Glutamatergic neuron (in vitro differentiated cells): ENCODE results near the gene GDE1. TPM values are rescaled to one million over a fixed set of nuclear protein-coding genes. Genes with fewer than 3 reads are reported as not detected.

ENCODE experiments used
- DNase-seq: peaks from one replicate; pipeline ENCODE4 v3.0.0; 2022
- H3K27ac Mint-ChIP-seq: one replicate; pipeline ENCODE4 v1.8.0; 2020; ENCODE audit warnings: mild to moderate bottlenecking, mixed read lengths, inconsistent platforms; ENCODE audit not compliant: unreplicated experiment
- H3K27me3 Mint-ChIP-seq: one replicate; pipeline ENCODE4 v1.8.0; 2020; ENCODE audit warnings: mild to moderate bottlenecking, moderate library complexity, mixed read lengths, inconsistent platforms; ENCODE audit not compliant: unreplicated experiment
- H3K36me3 Mint-ChIP-seq: one replicate; pipeline ENCODE4 v1.8.0; 2020; ENCODE audit warnings: mild to moderate bottlenecking, mixed read lengths, inconsistent platforms; ENCODE audit not compliant: unreplicated experiment
- H3K4me1 Mint-ChIP-seq: one replicate; pipeline ENCODE4 v1.8.0; 2020; ENCODE audit warnings: mild to moderate bottlenecking, low read depth, mixed read lengths, inconsistent platforms; ENCODE audit not compliant: unreplicated experiment
- H3K4me3 Mint-ChIP-seq: one replicate; pipeline ENCODE4 v1.8.0; 2020; ENCODE audit warnings: mild to moderate bottlenecking, mixed read lengths, inconsistent platforms; ENCODE audit not compliant: unreplicated experiment
- H3K9me3 Mint-ChIP-seq: one replicate; pipeline ENCODE4 v1.8.0; 2020; ENCODE audit warnings: mild to moderate bottlenecking, moderate library complexity, mixed read lengths, inconsistent platforms; ENCODE audit not compliant: unreplicated experiment
- CTCF ChIP-seq: fragments of 200-600 bp; sonication (generic); IDR thresholded peaks from one replicate; pipeline ENCODE4 v1.5.0; 2021; ENCODE audit not compliant: partially characterized antibody, unreplicated experiment
- total RNA-seq: library from RNA; stranded (reverse); fragmentation: NEBNext Ultra II Directional; extraction: Animal tissue kit (Norgen Biotek cat#: 25700); gene quantifications from one replicate; pipeline ENCODE4 v1.2.1, GENCODE V29; 2021; ENCODE audit not compliant: unreplicated experiment

The GDE1 gene
- total RNA-seq, 1 donor from 2014 or later: 32.9 TPM

GRCh38 chr16:19472482-19472881 lies 49.4 kb downstream of the GDE1 start:
- Mint-ChIP-seq H3K27me3 (no peaks in the 10 kb centered on the region), H3K9me3 (no peaks in the 10 kb centered on the region), H3K4me3 (no peak overlapping the region), H3K4me1 (no peaks in the 10 kb centered on the region), H3K27ac (no peak overlapping the region), H3K36me3 (no peaks in the 10 kb centered on the region)
- no peak for DNase-seq
- no peak for TF ChIP-seq CTCF

DNA sequence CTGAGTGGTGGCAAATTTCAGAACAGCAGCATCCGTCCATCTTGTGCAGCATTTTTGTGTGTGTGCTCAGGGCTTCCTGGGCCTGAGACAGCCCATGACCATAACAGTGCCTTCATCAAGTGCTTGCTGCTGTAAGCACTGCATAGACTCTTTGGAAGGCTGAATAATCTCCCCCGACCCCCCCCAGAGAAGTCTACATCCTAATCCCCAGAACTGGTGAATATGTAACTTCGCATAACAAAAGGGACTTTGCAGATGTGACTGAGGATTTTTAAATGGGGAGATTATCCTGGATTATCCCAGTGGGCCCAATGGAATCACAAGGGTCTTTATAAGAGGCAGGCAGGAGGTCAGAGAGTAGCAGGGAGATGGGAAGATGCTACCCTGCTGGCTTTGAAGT lies 53.6 kb downstream of the GDE1 start:
- no peak for TF ChIP-seq CTCF
- Mint-ChIP-seq H3K4me1 (no peaks in the 10 kb centered on the region), H3K4me3 (no peak overlapping the region), H3K27me3 (no peaks in the 10 kb centered on the region), H3K36me3 (no peaks in the 10 kb centered on the region), H3K27ac (no peak overlapping the region), H3K9me3 (no peaks in the 10 kb centered on the region)
- no peak for DNase-seq

DNA sequence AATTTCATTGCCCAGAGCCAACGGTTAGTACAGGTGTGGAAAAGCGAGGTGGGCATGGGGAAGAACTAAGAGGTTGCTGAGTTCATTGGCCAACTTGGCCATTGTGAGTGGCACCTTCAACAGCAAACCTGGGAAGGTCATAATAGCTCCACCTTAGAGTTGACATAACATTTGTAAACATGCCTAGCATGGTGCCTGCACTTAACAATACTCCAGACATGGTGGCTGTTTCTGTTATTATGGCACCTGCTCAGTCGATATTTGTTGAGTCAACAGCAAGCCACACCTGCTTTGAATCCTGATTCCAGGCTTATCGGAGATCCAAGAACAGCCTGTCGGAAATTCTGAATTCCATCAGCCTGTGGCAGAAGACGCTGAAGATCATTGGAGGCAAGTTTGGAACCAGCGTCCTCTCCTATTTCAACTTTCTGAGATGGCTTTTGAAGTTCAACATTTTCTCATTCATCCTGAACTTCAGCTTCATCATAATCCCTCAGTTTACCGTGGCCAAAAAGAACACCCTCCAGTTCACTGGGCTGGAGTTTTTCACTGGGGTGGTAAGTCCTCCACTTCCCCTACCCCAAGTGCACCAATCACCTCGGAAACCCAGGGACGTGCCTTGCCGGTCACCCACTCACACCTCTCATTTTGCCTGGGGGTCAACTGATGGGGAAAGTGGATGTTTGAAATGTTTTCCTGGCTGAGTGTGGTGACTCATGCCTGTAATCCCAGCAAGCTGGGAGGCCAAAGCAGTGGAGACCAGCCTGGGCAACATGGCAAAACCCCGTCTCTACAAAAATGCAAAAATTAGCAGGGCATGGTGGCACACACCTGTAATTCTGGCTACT lies 58.2 kb downstream of the GDE1 start:
- Mint-ChIP-seq H3K9me3 (no peaks in the 10 kb centered on the region), H3K27me3 (no peaks in the 10 kb centered on the region), H3K36me3 (no peaks in the 10 kb centered on the region), H3K4me3 (no peak overlapping the region), H3K4me1 (no peaks in the 10 kb centered on the region), H3K27ac (no peak overlapping the region)
- no peak for DNase-seq
- no peak for TF ChIP-seq CTCF

GRCh38 chr16:19460397-19460796 lies 61.5 kb downstream of the GDE1 start:
- no peaks in the 10 kb centered on the region for H3K9me3 Mint-ChIP-seq
- no peak for DNase-seq

More at GRCh38 chr16:19460397-19460796, 61.5 kb downstream of the GDE1 start:
- no peak for TF ChIP-seq CTCF
- no peaks in the 10 kb centered on the region for H3K36me3 Mint-ChIP-seq
- no peak overlapping the region for H3K27ac Mint-ChIP-seq
- no peaks in the 10 kb centered on the region for H3K27me3 Mint-ChIP-seq
- no peak overlapping the region for H3K4me3 Mint-ChIP-seq
- H3K4me1 Mint-ChIP-seq: no peaks in the 10 kb centered on the region
